ES-I3 (cell line): ENCODE measurements around the gene GSG1L2.
"Not testable (repeated sequence)": the region's sequence is repeated elsewhere in the genome, so short reads cannot be mapped to it uniquely, and the experiment has no call there.

Experiments used
- H3K36me3 ChIP-seq: 2 replicates; pipeline ENCODE4 v1.6.1; 2013; ENCODE audit warnings: mild to moderate bottlenecking, low read length, control low read depth, moderate library complexity; ENCODE audit not compliant: insufficient read depth
- H3K4me1 ChIP-seq: 2 replicates; pipeline ENCODE4 v1.6.1; 2013; ENCODE audit warnings: mild to moderate bottlenecking, control low read depth, low read length; ENCODE audit not compliant: insufficient read depth
- H3K9ac ChIP-seq: 2 replicates; pipeline ENCODE4 v1.6.1; 2013; ENCODE audit warnings: low read depth, mild to moderate bottlenecking, low read length, moderate library complexity
- H3K9me3 ChIP-seq: 2 replicates; pipeline ENCODE4 v1.6.1; 2013; ENCODE audit warnings: mild to moderate bottlenecking, low read length, moderate library complexity; ENCODE audit not compliant: control insufficient read depth, insufficient read depth

GSG1L2 gene

GRCh38 chr17:9790316-9790715 lies 31.6 kb downstream of the GSG1L2 start:
- Histone ChIP-seq H3K4me1 (no peaks in the 10 kb centered on the region), H3K9ac (no peak overlapping the region), H3K36me3 (no peaks in the 10 kb centered on the region), H3K9me3 (no peaks in the 10 kb centered on the region)

DNA sequence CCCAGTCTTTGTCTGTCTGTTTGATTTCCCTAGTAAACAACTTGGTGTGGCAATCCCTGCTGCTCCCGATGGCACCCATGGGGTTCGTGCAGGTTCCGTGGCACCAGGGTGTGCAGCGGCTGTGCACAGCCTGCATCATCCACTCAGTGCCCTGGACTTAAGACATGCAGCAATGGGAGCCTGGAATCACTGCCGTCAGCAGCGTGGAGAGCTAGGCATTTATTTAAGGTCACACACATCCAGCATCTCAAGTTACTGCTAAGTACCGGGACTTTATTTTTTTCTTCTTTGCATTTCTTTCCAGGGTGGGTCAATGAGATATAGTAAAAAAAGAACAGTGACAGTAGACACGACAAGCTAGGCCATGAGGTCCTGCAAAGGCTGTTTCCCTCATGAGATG lies 33.3 kb downstream of the GSG1L2 start:
- H3K36me3 ChIP-seq = no peaks in the 10 kb centered on the region
- H3K4me1 ChIP-seq = no peaks in the 10 kb centered on the region
- H3K9ac ChIP-seq = no peak overlapping the region
- no peaks in the 10 kb centered on the region for H3K9me3 ChIP-seq

- no peaks in the 10 kb centered on the region for H3K36me3 ChIP-seq
- no peaks in the 10 kb centered on the region for H3K4me1 ChIP-seq
- H3K9me3 ChIP-seq = no peaks in the 10 kb centered on the region
- H3K9ac ChIP-seq = no peak overlapping the region
These were observed 37.3 kb downstream of the GSG1L2 start for GRCh38 chr17:9784544-9784943.

GRCh38 chr17:9783465-9783864 lies 38.4 kb downstream of the GSG1L2 start:
- not testable (repeated sequence) for H3K9me3 ChIP-seq, H3K9ac ChIP-seq, H3K4me1 ChIP-seq, H3K36me3 ChIP-seq

GRCh38 chr17:9783050-9783449 lies 38.8 kb downstream of the GSG1L2 start:
- no peaks in the 10 kb centered on the region for H3K36me3 ChIP-seq
- no peaks in the 10 kb centered on the region for H3K4me1 ChIP-seq
- no peaks in the 10 kb centered on the region for H3K9me3 ChIP-seq
- H3K9ac ChIP-seq = no peak overlapping the region

GRCh38 chr17:9780552-9780951 lies 41.3 kb downstream of the GSG1L2 start:
- no peak overlapping the region for H3K9ac ChIP-seq
- H3K9me3 ChIP-seq = no peaks in the 10 kb centered on the region
- no peaks in the 10 kb centered on the region for H3K36me3 ChIP-seq
- H3K4me1 ChIP-seq = no peaks in the 10 kb centered on the region

- H3K4me1 ChIP-seq = no peaks in the 10 kb centered on the region
- H3K9ac ChIP-seq = no peak overlapping the region
- no peaks in the 10 kb centered on the region for H3K36me3 ChIP-seq
- H3K9me3 ChIP-seq = no peaks in the 10 kb centered on the region
These were observed 45.0 kb downstream of the GSG1L2 start for GRCh38 chr17:9776911-9777310.

DNA sequence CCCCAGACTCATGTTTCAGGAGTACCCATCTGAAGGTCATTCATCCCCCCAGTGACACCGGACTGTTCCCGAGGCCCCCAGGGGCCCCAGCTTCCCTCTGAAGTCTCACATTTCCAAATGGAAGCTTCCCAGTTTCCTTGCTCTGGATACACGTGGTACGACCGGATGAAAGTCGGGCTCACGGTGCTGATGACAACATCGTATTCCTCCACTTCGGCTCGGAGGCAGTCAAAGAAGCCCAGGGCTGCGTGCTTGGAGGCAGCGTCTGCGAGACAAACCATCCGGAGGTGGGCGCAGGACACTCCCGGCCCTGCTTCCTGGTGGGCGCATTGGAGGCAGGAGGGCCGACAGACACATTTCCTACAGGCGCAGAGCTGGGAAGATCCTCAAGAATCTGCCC lies 49.2 kb downstream of the GSG1L2 start:
- Histone ChIP-seq H3K4me1 (no peaks in the 10 kb centered on the region), H3K36me3 (no peaks in the 10 kb centered on the region), H3K9ac (no peak overlapping the region), H3K9me3 (no peaks in the 10 kb centered on the region)

DNA sequence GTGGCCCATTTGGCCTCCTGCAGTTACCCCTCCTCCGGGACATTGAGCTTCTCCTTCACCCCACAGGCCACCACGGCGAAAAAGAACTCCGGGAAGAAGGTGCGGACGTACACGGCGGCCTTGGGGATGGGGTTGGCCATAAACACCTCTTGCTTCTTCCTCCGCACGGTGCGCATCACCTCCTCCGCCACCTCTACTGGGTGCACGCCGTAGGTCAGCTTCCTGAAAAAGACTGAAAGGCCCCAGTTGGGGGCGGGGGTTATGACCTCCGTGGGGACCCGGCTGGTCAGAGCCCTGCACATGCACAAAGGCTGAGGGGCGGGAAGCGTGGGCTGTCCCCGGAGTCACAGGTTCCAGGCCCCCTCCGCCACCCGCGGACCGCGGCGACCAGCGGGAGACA lies 50.4 kb downstream of the GSG1L2 start:
- Histone ChIP-seq H3K9me3 (no peaks in the 10 kb centered on the region), H3K36me3 (no peaks in the 10 kb centered on the region), H3K4me1 (no peaks in the 10 kb centered on the region), H3K9ac (no peak overlapping the region)

GRCh38 chr17:9769036-9769695 lies 52.7 kb downstream of the GSG1L2 start:
- Histone ChIP-seq H3K36me3 (no peaks in the 10 kb centered on the region), H3K9me3 (no peaks in the 10 kb centered on the region), H3K4me1 (no peaks in the 10 kb centered on the region), H3K9ac (no peak overlapping the region)

DNA sequence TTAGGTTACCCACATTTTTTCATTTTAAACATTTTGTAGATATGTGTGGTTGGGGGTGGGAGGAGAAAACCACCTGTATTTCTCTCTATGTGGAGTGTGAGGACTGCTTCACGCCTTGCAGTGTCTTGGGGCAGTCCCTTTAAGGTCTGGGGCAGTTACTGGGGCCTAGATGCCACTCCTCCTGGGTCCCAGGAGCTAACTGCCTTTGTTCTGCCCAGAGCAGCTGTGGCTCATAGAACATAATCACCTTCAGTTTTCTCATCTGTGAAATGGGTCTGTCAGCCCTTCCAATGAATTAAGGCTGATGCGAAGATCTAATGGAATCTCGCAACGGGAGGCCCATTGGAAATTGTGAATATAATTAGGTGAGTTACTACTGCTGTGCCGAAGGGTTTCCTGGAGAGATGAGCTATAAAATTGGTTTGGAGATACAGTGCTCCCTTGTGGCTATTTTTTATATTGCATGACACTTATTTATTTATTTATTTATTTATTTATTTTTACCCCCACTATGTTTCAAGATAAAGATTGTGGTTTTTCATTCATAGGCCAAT lies 53.4 kb downstream of the GSG1L2 start:
- H3K9ac ChIP-seq = no peak overlapping the region
- no peaks in the 10 kb centered on the region for H3K36me3 ChIP-seq
- no peaks in the 10 kb centered on the region for H3K9me3 ChIP-seq
- H3K4me1 ChIP-seq = no peaks in the 10 kb centered on the region

- Histone ChIP-seq H3K36me3 (no peaks in the 10 kb centered on the region), H3K9ac (no peak overlapping the region), H3K9me3 (no peaks in the 10 kb centered on the region), H3K4me1 (no peaks in the 10 kb centered on the region)
These were observed 54.4 kb downstream of the GSG1L2 start for GRCh38 chr17:9767432-9767991.

DNA sequence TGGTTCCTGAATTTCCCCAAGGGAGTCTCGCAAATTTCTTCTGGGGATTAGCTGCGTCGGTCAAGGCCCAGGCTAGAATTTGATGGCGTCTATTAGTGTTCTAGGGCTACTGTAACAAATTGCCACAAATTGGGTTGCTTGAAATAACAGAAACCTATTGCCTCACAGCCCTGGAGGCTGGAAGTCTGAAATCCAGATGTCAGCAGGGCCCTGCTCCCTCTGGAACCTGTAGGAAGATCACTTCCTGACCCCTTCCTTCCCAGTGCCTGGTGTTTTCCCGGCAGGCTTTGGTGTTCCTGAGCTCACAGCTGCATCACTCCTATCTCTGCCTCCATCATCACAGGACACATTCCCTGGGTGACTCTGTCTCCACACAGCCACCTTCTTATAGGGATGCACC lies 54.9 kb downstream of the GSG1L2 start:
- Histone ChIP-seq H3K9ac (no peak overlapping the region), H3K9me3 (no peaks in the 10 kb centered on the region), H3K4me1 (no peaks in the 10 kb centered on the region), H3K36me3 (no peaks in the 10 kb centered on the region)

- Histone ChIP-seq H3K9me3 (no peaks in the 10 kb centered on the region), H3K4me1 (no peaks in the 10 kb centered on the region), H3K9ac (no peak overlapping the region), H3K36me3 (no peaks in the 10 kb centered on the region)
These were observed 56.6 kb downstream of the GSG1L2 start for GRCh38 chr17:9765322-9765721.

GRCh38 chr17:9763643-9764042 lies 58.2 kb downstream of the GSG1L2 start:
- Histone ChIP-seq H3K9ac (no peak overlapping the region), H3K36me3 (no peaks in the 10 kb centered on the region), H3K9me3 (no peaks in the 10 kb centered on the region), H3K4me1 (no peaks in the 10 kb centered on the region)
